DOHH2 (cell line): Measurements from ENCODE around the gene PMF1.
"Not testable (repeated sequence)": the region's sequence is repeated elsewhere in the genome, so short reads cannot be mapped to it uniquely, and the experiment has no call there.

ENCODE experiments used
- H3F3A ChIP-seq: fragments of 200-600 bp; sonication (generic), shearing (Covaris generic); 2 replicates; pipeline ENCODE4 v1.6.0; 2016; ENCODE audit warnings: antibody characterized with exemption, mild to moderate bottlenecking; ENCODE audit not compliant: control insufficient read depth, insufficient read depth
- H3K27ac ChIP-seq: fragments of 200-600 bp; sonication (generic); 2 replicates; pipeline ENCODE4 v1.5.1; 2014; ENCODE audit warnings: low read depth, mild to moderate bottlenecking, low read length, moderate library complexity
- H3K27me3 ChIP-seq: fragments of 200-600 bp; sonication (generic); 2 replicates; pipeline ENCODE4 v1.6.1; 2014; ENCODE audit warnings: mild to moderate bottlenecking, low read length, mixed read lengths; ENCODE audit not compliant: control insufficient read depth
- H3K36me3 ChIP-seq: fragments of 200-600 bp; sonication (generic); 2 replicates; pipeline ENCODE4 v1.6.1; 2014; ENCODE audit warnings: mild to moderate bottlenecking, low read length, moderate library complexity, mixed read lengths; ENCODE audit not compliant: control insufficient read depth
- H3K4me1 ChIP-seq: fragments of 200-600 bp; sonication (generic); 2 replicates; pipeline ENCODE4 v1.6.1; 2014; ENCODE audit warnings: mild to moderate bottlenecking, low read length, mixed read lengths; ENCODE audit not compliant: control insufficient read depth
- H3K4me2 ChIP-seq: fragments of 200-600 bp; sonication (generic); 2 replicates; pipeline ENCODE4 v1.6.0; 2014; ENCODE audit warnings: mild to moderate bottlenecking, low read length, moderate library complexity
- H3K4me3 ChIP-seq: fragments of 200-600 bp; sonication (generic); 2 replicates; pipeline ENCODE4 v1.5.1; 2014; ENCODE audit warnings: mild to moderate bottlenecking, low read length, mixed read lengths
- H3K79me2 ChIP-seq: fragments of 200-600 bp; sonication (generic); 2 replicates; pipeline ENCODE4 v1.6.1; 2014; ENCODE audit warnings: mild to moderate bottlenecking, low read length, mixed read lengths; ENCODE audit not compliant: control insufficient read depth
- H3K9me2 ChIP-seq: fragments of 200-600 bp; sonication (generic); replicated peaks from 2 replicates; pipeline ENCODE4 v1.6.1; 2014; ENCODE audit warnings: mild to moderate bottlenecking, low read length, mixed read lengths; ENCODE audit not compliant: control insufficient read depth
- H3K9me3 ChIP-seq: fragments of 200-600 bp; sonication (generic); 2 replicates; pipeline ENCODE4 v1.6.1; 2014; ENCODE audit warnings: antibody characterized with exemption, low read length, mixed read lengths; ENCODE audit not compliant: control insufficient read depth, insufficient read depth
- H4K20me1 ChIP-seq: fragments of 200-600 bp; sonication (generic); 2 replicates; pipeline ENCODE4 v1.6.0; 2014; ENCODE audit warnings: low read depth, mild to moderate bottlenecking, antibody characterized with exemption, low read length, moderate library complexity; ENCODE audit not compliant: control insufficient read depth, insufficient read depth
- EZH2phosphoT487 ChIP-seq: fragments of 200-600 bp; sonication (generic); IDR thresholded peaks from 2 replicates; pipeline ENCODE4 v1.6.1; 2017; ENCODE audit warnings: borderline replicate concordance, mild to moderate bottlenecking, antibody characterized with exemption, low read length, moderate library complexity, mixed read lengths
- TF ChIP-seq, protein P1 (sequence below): fragments of 200-600 bp; sonication (generic); IDR thresholded peaks from one replicate; pipeline ENCODE4 v1.5.1; 2014; ENCODE audit warnings: antibody characterized with exemption, mild to moderate bottlenecking, low read depth, low read length; ENCODE audit not compliant: poor library complexity, severe bottlenecking

The PMF1 gene

DNA sequence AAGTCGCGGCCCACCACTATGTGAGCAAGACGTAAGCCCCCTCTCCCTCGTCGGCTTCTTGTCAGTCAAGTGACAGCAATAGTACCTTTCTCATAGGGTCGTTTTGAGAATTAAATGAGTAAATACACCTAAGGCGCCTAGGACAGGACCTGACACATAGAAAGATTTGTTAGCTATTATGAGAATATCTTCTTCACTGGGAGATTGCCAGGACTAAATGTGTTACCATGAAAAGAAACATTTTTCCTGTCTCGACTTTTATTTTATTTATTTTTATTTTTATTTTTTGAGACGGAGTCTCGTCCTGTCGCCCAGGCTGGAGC lies 798 bp downstream of the PMF1 start:
- peaks cover 5% of the 10 kb centered on the region; the same call in 1 of the 2 replicates for H3F3A ChIP-seq
- no peaks in the 10 kb centered on the region for H3K27me3 ChIP-seq
- peaks cover 41% of the 10 kb centered on the region for H3K36me3 ChIP-seq
- H3K27ac ChIP-seq: peak overlapping the region; percentile 74
- no peaks in the 10 kb centered on the region for H4K20me1 ChIP-seq
- H3K4me1 ChIP-seq: peaks cover 12% of the 10 kb centered on the region
- peak overlapping the region; percentile 77 for H3K4me2 ChIP-seq
- no peaks in the 10 kb centered on the region for H3K9me2 ChIP-seq
- TF ChIP-seq, protein P1, sequence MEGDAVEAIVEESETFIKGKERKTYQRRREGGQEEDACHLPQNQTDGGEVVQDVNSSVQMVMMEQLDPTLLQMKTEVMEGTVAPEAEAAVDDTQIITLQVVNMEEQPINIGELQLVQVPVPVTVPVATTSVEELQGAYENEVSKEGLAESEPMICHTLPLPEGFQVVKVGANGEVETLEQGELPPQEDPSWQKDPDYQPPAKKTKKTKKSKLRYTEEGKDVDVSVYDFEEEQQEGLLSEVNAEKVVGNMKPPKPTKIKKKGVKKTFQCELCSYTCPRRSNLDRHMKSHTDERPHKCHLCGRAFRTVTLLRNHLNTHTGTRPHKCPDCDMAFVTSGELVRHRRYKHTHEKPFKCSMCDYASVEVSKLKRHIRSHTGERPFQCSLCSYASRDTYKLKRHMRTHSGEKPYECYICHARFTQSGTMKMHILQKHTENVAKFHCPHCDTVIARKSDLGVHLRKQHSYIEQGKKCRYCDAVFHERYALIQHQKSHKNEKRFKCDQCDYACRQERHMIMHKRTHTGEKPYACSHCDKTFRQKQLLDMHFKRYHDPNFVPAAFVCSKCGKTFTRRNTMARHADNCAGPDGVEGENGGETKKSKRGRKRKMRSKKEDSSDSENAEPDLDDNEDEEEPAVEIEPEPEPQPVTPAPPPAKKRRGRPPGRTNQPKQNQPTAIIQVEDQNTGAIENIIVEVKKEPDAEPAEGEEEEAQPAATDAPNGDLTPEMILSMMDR: no peak
- no peak for TF ChIP-seq EZH2phosphoT487
- H3K9me3 ChIP-seq: no peaks in the 10 kb centered on the region
- peak overlapping the region; percentile 96 for H3K4me3 ChIP-seq
- peaks cover 41% of the 10 kb centered on the region for H3K79me2 ChIP-seq

DNA sequence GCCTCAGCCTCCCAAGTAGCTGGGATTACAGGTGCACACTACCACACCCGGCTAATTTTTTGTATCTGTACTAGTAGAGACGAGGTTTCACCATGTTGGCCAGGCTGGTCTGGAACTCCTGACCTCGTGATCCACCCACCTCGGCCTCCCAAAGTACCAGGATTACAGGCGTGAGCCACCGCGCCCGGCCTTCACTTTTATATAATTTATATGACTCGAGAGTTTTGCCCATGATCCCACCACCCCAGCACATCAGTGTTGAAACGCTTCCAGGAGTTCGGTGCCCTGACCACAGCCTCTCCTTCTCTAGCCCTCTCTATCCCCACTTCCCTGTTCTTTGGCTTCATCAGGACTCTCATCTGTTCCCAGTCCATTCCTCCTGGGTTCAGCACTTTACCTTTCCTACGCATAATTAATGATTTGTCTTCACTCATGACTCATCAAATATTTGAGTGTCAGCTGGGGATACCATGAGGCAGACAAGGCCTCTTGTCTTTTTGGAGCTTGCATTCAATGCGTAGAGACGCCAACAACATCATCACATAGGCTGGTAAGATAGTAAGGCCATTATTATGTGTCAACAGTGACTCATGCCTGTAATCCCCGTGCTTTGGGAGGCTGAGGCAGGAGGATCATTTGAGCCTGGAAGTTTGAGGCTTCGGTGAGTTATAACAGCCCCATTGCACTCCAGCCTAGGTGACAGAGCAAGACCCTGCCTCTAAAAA lies 1.4 kb downstream of the PMF1 start:
- Histone ChIP-seq H3K27me3 (no peaks in the 10 kb centered on the region), H3K36me3 (peaks cover 38% of the 10 kb centered on the region), H3K9me2 (no peaks in the 10 kb centered on the region), H4K20me1 (no peaks in the 10 kb centered on the region), H3K27ac (no peak overlapping the region), H3K4me1 (peaks cover 13% of the 10 kb centered on the region), H3K9me3 (no peaks in the 10 kb centered on the region), H3F3A (peaks cover 5% of the 10 kb centered on the region; the same call in 1 of the 2 replicates), H3K4me3 (peak overlapping the region; percentile 96), H3K4me2 (peak overlapping the region; percentile 77), H3K79me2 (peaks cover 44% of the 10 kb centered on the region)
- no peak for TF ChIP-seq EZH2phosphoT487
- TF ChIP-seq, protein P1: no peak

DNA sequence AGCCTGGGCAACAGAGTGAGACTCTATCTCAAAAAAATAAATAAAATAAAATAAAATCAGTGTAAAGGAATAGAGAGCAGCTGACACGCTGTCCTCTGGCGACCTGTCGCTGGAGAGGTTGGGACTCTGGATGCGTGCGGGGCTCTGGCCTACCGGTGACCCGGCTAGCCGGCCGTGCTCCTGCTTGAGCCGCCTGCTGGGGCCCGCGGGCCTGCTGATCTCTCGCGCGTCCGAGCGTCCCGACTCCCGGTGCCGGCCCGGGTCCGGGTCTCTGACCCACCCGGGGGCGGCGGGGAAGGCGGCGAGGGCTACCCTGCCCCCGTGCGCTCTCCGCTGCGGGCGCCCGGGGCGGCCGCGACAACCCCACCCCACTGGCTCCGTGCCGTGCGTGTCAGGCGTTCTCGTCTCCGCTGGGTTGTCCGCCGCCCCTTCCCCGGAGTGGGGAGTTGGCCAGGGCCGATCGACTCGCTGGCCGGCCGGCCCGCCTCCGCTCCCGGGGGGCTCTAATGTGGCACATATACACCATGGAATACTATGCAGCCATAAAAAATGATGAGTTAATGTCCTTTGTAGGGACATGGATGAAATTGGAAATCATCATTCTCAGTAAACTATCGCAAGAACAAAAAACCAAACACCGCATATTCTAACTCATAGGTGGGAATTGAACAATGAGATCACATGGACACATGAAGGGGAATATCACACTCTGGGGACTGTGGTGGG lies 3.7 kb downstream of the PMF1 start:
- H3K27me3 ChIP-seq, H3K4me3 ChIP-seq, H3F3A ChIP-seq, H3K9me3 ChIP-seq, H3K27ac ChIP-seq, H3K9me2 ChIP-seq, H3K4me2 ChIP-seq, H4K20me1 ChIP-seq: not testable (repeated sequence)
- peaks cover 32% of the 10 kb centered on the region for H3K36me3 ChIP-seq
- H3K4me1 ChIP-seq: peaks cover 15% of the 10 kb centered on the region
- peaks cover 50% of the 10 kb centered on the region for H3K79me2 ChIP-seq

DNA sequence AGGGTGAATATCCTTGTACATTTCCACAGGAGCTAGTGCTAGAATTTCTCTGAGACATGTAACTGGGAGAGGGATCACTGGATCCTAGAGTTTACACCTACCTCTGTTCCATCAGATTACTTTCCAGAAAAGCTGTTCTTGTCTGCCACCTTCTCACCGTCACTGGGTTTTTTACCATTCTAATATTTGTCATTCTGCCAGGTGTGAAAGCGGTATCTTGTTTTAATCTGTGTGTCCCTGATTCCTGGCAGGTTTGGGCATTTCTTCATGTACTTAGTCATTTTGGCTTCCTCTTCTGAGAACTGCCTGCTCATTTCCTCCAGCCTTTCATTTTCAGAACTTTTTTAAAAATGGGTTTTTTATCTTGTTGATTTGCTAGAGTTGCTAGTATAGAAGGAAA lies 5.1 kb downstream of the PMF1 start:
- Histone ChIP-seq H4K20me1 (no peaks in the 10 kb centered on the region), H3K36me3 (peaks cover 34% of the 10 kb centered on the region), H3K4me3 (no peak overlapping the region), H3K9me3 (no peaks in the 10 kb centered on the region), H3K79me2 (peaks cover 50% of the 10 kb centered on the region), H3K4me2 (no peak overlapping the region), H3F3A (no peaks in the 10 kb centered on the region), H3K27ac (no peak overlapping the region), H3K4me1 (peaks cover 9% of the 10 kb centered on the region), H3K9me2 (no peaks in the 10 kb centered on the region), H3K27me3 (no peaks in the 10 kb centered on the region)
- TF ChIP-seq, protein P1: no peak
- no peak for TF ChIP-seq EZH2phosphoT487
